ENCODE results near the gene KCNMA1.

KCNMA1 gene

GRCh38 chr10:77077316-77077945 is 560.2 kb downstream of the KCNMA1 start:
- H3K27ac ChIP-seq (ENCODE audit: insufficient read depth, low read length, poor library complexity, severe bottlenecking): no peak overlapping the region
- H3K4me1 ChIP-seq (ENCODE audit: control insufficient read depth, insufficient read depth, low read length, poor library complexity, severe bottlenecking): no peaks in the 10 kb centered on the region

DNA sequence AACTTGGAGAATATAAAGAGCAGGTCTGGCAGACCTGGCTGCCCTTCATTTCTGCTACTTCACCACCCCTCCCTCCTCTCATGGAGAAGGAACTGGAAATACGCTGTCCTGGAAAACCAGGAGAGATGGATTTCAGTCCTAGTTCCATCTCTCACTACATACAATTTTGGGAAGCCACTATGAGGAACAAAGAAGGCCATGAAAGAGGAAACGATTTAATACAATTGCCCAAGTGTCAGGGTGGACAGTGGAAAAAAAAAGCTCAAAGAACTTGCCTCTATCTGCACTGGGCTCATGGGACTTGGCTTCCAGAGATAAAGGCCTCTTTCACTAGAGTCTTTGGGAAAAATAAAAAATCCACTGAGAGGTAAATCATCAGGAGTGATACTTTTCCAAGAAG is 561.7 kb downstream of the KCNMA1 start:
- no peaks in the 10 kb centered on the region for H3K9me3 ChIP-seq (ENCODE audit: control insufficient read depth, low read length)
- no peaks in the 10 kb centered on the region for H3K4me1 ChIP-seq (ENCODE audit: control insufficient read depth, insufficient read depth, low read length, poor library complexity, severe bottlenecking)
- H3K27ac ChIP-seq (ENCODE audit: insufficient read depth, low read length, poor library complexity, severe bottlenecking): no peak overlapping the region
- no peak for DNase-seq
- H3K4me3 ChIP-seq (ENCODE audit: insufficient read depth, low read depth, low read length, poor library complexity, severe bottlenecking): no peak overlapping the region
- H3K27me3 ChIP-seq (replicated peaks; ENCODE audit: control insufficient read depth, insufficient read depth, low read length, poor library complexity, severe bottlenecking): no peaks in the 10 kb centered on the region
- H3K36me3 ChIP-seq (ENCODE audit: control insufficient read depth, insufficient read depth, low read length): no peaks in the 10 kb centered on the region

More at GRCh38 chr10:77077316-77077945, 560.2 kb downstream of the KCNMA1 start:
- H3K27me3 ChIP-seq (replicated peaks; ENCODE audit: control insufficient read depth, insufficient read depth, low read length, poor library complexity, severe bottlenecking): no peaks in the 10 kb centered on the region
- no peaks in the 10 kb centered on the region for H3K9me3 ChIP-seq (ENCODE audit: control insufficient read depth, low read length)
- no peaks in the 10 kb centered on the region for H3K36me3 ChIP-seq (ENCODE audit: control insufficient read depth, insufficient read depth, low read length)
- H3K4me3 ChIP-seq (ENCODE audit: insufficient read depth, low read depth, low read length, poor library complexity, severe bottlenecking): no peak overlapping the region
- DNase-seq: no peak

DNA sequence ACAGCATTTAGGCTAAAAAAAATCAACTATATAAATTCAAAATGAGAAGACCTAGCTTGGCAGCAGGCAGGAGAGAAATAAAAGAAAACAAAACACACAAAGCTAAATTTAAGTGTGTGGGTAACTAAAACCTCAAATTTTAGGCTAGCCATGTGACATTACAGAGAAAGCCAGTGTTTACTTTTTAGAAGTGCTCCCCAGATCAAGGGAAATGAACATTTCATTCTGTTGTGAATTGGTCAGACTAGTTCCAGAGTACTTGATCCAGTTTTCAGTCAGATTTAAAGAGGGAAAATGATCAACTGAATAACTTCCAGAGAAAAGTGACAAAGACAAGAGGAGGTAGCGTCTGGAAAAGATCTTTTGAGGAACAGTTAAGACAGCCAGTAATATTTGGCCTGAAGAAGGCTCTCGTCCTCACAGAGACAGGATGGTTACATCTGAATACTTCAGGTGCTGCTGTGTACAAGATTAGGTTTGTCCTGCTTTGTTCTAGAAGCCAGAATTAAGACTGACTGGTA is 563.4 kb downstream of the KCNMA1 start:
- H3K4me3 ChIP-seq (ENCODE audit: insufficient read depth, low read depth, low read length, poor library complexity, severe bottlenecking): no peak overlapping the region
- no peaks in the 10 kb centered on the region for H3K4me1 ChIP-seq (ENCODE audit: control insufficient read depth, insufficient read depth, low read length, poor library complexity, severe bottlenecking)
- no peaks in the 10 kb centered on the region for H3K27me3 ChIP-seq (replicated peaks; ENCODE audit: control insufficient read depth, insufficient read depth, low read length, poor library complexity, severe bottlenecking)
- H3K27ac ChIP-seq (ENCODE audit: insufficient read depth, low read length, poor library complexity, severe bottlenecking): no peak overlapping the region
- H3K9me3 ChIP-seq (ENCODE audit: control insufficient read depth, low read length): no peaks in the 10 kb centered on the region
- no peak for DNase-seq
- H3K36me3 ChIP-seq (ENCODE audit: control insufficient read depth, insufficient read depth, low read length): no peaks in the 10 kb centered on the region

- no peaks in the 10 kb centered on the region for H3K36me3 ChIP-seq (ENCODE audit: control insufficient read depth, insufficient read depth, low read length)
- no peaks in the 10 kb centered on the region for H3K27me3 ChIP-seq (replicated peaks; ENCODE audit: control insufficient read depth, insufficient read depth, low read length, poor library complexity, severe bottlenecking)
- H3K4me1 ChIP-seq (ENCODE audit: control insufficient read depth, insufficient read depth, low read length, poor library complexity, severe bottlenecking): no peaks in the 10 kb centered on the region
- DNase-seq: no peak
- no peak overlapping the region for H3K4me3 ChIP-seq (ENCODE audit: insufficient read depth, low read depth, low read length, poor library complexity, severe bottlenecking)
- H3K27ac ChIP-seq (ENCODE audit: insufficient read depth, low read length, poor library complexity, severe bottlenecking): no peak overlapping the region
- H3K9me3 ChIP-seq (ENCODE audit: control insufficient read depth, low read length): no peaks in the 10 kb centered on the region
Observed at GRCh38 chr10:77073663-77073960, 564.0 kb downstream of the KCNMA1 start.

- H3K36me3 ChIP-seq (ENCODE audit: control insufficient read depth, insufficient read depth, low read length): no peaks in the 10 kb centered on the region
- DNase-seq: no peak
- no peaks in the 10 kb centered on the region for H3K4me1 ChIP-seq (ENCODE audit: control insufficient read depth, insufficient read depth, low read length, poor library complexity, severe bottlenecking)
Observed at GRCh38 chr10:77072836-77073662, 564.6 kb downstream of the KCNMA1 start.

GRCh38 chr10:77072361-77072835 is 565.2 kb downstream of the KCNMA1 start:
- H3K27me3 ChIP-seq (replicated peaks; ENCODE audit: control insufficient read depth, insufficient read depth, low read length, poor library complexity, severe bottlenecking): no peaks in the 10 kb centered on the region
- no peaks in the 10 kb centered on the region for H3K9me3 ChIP-seq (ENCODE audit: control insufficient read depth, low read length)

More at GRCh38 chr10:77072836-77073662, 564.6 kb downstream of the KCNMA1 start:
- Histone ChIP-seq H3K4me3 (ENCODE audit: insufficient read depth, low read depth, low read length, poor library complexity, severe bottlenecking) (no peak overlapping the region), H3K9me3 (ENCODE audit: control insufficient read depth, low read length) (no peaks in the 10 kb centered on the region), H3K27me3 (replicated peaks; ENCODE audit: control insufficient read depth, insufficient read depth, low read length, poor library complexity, severe bottlenecking) (no peaks in the 10 kb centered on the region), H3K27ac (ENCODE audit: insufficient read depth, low read length, poor library complexity, severe bottlenecking) (no peak overlapping the region)

DNA sequence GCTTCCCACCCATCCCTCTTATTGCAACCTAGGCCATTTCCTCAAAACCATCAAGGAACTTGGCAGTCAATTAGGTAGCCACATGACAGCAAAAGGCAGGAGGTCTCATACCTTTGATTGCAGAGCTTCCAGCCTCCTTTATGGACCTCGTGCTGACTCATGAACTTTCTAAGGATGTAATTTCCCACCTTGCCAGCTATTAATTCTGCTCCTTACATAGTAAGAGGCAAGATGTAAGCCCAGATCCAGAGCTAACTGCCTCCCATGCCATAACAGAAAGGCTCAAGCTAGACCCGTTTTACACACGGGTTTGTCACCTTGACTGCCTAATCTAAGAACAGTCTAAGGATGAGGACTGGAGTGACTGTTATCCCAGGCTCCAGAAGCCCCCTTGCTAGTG is 565.7 kb downstream of the KCNMA1 start:
- H3K27me3 ChIP-seq (replicated peaks; ENCODE audit: control insufficient read depth, insufficient read depth, low read length, poor library complexity, severe bottlenecking): no peaks in the 10 kb centered on the region
- no peaks in the 10 kb centered on the region for H3K9me3 ChIP-seq (ENCODE audit: control insufficient read depth, low read length)
- no peak overlapping the region for H3K27ac ChIP-seq (ENCODE audit: insufficient read depth, low read length, poor library complexity, severe bottlenecking)
- no peak for DNase-seq
- no peaks in the 10 kb centered on the region for H3K4me1 ChIP-seq (ENCODE audit: control insufficient read depth, insufficient read depth, low read length, poor library complexity, severe bottlenecking)
- no peaks in the 10 kb centered on the region for H3K36me3 ChIP-seq (ENCODE audit: control insufficient read depth, insufficient read depth, low read length)
- no peak overlapping the region for H3K4me3 ChIP-seq (ENCODE audit: insufficient read depth, low read depth, low read length, poor library complexity, severe bottlenecking)

More at GRCh38 chr10:77072361-77072835, 565.2 kb downstream of the KCNMA1 start:
- H3K27ac ChIP-seq (ENCODE audit: insufficient read depth, low read length, poor library complexity, severe bottlenecking): no peak overlapping the region
- no peak for DNase-seq
- H3K4me1 ChIP-seq (ENCODE audit: control insufficient read depth, insufficient read depth, low read length, poor library complexity, severe bottlenecking): no peaks in the 10 kb centered on the region
- no peaks in the 10 kb centered on the region for H3K36me3 ChIP-seq (ENCODE audit: control insufficient read depth, insufficient read depth, low read length)
- no peak overlapping the region for H3K4me3 ChIP-seq (ENCODE audit: insufficient read depth, low read depth, low read length, poor library complexity, severe bottlenecking)

DNA sequence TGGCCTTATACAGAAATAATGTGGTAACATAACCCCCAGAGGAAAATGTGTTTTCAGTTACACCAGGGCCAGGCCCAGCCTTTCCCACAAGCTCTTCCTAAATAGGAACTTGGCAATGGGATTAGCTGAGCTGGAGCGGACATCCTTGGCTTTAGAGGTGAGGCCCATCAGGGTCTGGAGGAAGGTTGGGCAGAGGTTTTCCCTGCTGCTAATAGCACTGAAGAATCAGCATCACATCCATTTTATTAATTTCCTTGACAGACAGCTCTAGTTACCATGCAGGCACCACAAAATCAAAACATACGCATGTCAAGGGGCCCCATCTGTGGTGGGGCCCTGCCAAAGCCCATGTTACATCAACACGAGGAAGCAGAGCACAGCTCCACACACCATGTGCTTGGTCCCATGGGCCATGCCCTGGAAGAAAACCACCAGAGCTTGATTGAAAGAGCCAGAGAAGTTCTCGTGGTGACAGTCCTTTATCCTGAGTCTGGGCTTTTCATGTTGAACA is 566.6 kb downstream of the KCNMA1 start:
- H3K36me3 ChIP-seq (ENCODE audit: control insufficient read depth, insufficient read depth, low read length): no peaks in the 10 kb centered on the region
- H3K4me3 ChIP-seq (ENCODE audit: insufficient read depth, low read depth, low read length, poor library complexity, severe bottlenecking): no peak overlapping the region
- no peak for DNase-seq
- H3K4me1 ChIP-seq (ENCODE audit: control insufficient read depth, insufficient read depth, low read length, poor library complexity, severe bottlenecking): no peaks in the 10 kb centered on the region
- no peaks in the 10 kb centered on the region for H3K27me3 ChIP-seq (replicated peaks; ENCODE audit: control insufficient read depth, insufficient read depth, low read length, poor library complexity, severe bottlenecking)
- H3K27ac ChIP-seq (ENCODE audit: insufficient read depth, low read length, poor library complexity, severe bottlenecking): no peak overlapping the region
- H3K9me3 ChIP-seq (ENCODE audit: control insufficient read depth, low read length): no peaks in the 10 kb centered on the region

DNA sequence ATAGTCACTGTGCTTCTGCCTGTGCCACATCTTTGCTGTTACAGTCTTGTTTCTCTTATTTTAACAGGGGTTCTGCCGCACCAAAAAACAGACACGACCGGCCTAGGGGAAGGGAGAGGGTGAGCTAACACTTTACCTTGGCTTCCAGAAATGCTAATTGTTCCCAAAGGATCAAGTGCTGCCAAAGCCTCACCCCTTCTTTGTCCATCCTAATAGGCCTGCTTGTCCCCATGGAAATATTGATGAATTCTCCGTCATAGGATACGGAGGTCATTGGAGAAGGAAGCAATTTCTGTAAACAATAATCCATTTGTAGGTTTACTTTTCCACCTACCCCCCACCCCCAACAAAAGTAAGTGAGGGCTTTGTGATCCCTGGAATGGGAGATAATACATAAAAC is 567.3 kb downstream of the KCNMA1 start:
- no peak for DNase-seq
- Histone ChIP-seq H3K9me3 (ENCODE audit: control insufficient read depth, low read length) (no peaks in the 10 kb centered on the region), H3K4me3 (ENCODE audit: insufficient read depth, low read depth, low read length, poor library complexity, severe bottlenecking) (no peak overlapping the region), H3K4me1 (ENCODE audit: control insufficient read depth, insufficient read depth, low read length, poor library complexity, severe bottlenecking) (no peaks in the 10 kb centered on the region), H3K27ac (ENCODE audit: insufficient read depth, low read length, poor library complexity, severe bottlenecking) (no peak overlapping the region), H3K36me3 (ENCODE audit: control insufficient read depth, insufficient read depth, low read length) (no peaks in the 10 kb centered on the region), H3K27me3 (replicated peaks; ENCODE audit: control insufficient read depth, insufficient read depth, low read length, poor library complexity, severe bottlenecking) (no peaks in the 10 kb centered on the region)

DNA sequence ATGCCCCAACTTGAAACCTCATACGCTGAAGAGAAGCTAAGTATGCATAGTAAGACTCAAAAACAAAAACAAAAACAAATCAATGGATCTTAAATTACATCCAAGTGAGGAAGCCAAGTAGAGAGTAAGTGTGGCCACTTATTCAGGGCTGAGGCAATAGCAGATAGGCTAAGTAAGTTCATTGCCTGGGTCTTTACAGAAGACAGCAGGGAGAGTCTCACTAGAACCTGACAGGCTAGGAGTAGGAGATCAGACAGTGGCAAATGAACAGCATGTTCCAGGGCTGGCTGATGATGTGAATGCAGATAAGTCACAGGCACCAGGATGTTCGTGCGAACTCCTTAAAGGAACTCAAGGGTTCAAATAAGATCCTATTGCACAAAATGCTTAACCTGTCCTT is 568.6 kb downstream of the KCNMA1 start:
- H3K27me3 ChIP-seq (replicated peaks; ENCODE audit: control insufficient read depth, insufficient read depth, low read length, poor library complexity, severe bottlenecking): no peaks in the 10 kb centered on the region
- no peaks in the 10 kb centered on the region for H3K4me1 ChIP-seq (ENCODE audit: control insufficient read depth, insufficient read depth, low read length, poor library complexity, severe bottlenecking)
- no peak for DNase-seq
- no peaks in the 10 kb centered on the region for H3K36me3 ChIP-seq (ENCODE audit: control insufficient read depth, insufficient read depth, low read length)
- H3K4me3 ChIP-seq (ENCODE audit: insufficient read depth, low read depth, low read length, poor library complexity, severe bottlenecking): no peak overlapping the region
- no peak overlapping the region for H3K27ac ChIP-seq (ENCODE audit: insufficient read depth, low read length, poor library complexity, severe bottlenecking)
- H3K9me3 ChIP-seq (ENCODE audit: control insufficient read depth, low read length): no peaks in the 10 kb centered on the region

Measured in effector memory CD4-positive, alpha-beta T cell (primary cell).